Measurements from ENCODE around the gene MRPL14. TPM values are rescaled to one million over a fixed set of nuclear protein-coding genes. Genes with fewer than 3 reads are reported as not detected.

The MRPL14 gene
- total RNA-seq, 2 experiments from 2014 or later, result 51.3 to 87.2 TPM

GRCh38 chr6:44067173-44068139 lies 59.8 kb downstream of the MRPL14 start:
- no peaks in the 10 kb centered on the region for H3K4me1 ChIP-seq (ENCODE audit: insufficient read depth, low read length, poor library complexity, severe bottlenecking)
- H3K4me2 ChIP-seq (ENCODE audit: low read length), result no peak overlapping the region
- H2AFZ ChIP-seq (ENCODE audit: low read length), result no peak overlapping the region
- no peaks in the 10 kb centered on the region for H3K9me3 ChIP-seq (ENCODE audit: low read length)
- no peaks in the 10 kb centered on the region for H4K20me1 ChIP-seq (ENCODE audit: insufficient read depth, low read length)
- BruUV-seq (replicated peaks), result no TSS peak
- H3K4me3 ChIP-seq (ENCODE audit: low read depth, low read length, poor library complexity, severe bottlenecking), result no peak overlapping the region
- no peak for DNase-seq (ENCODE audit: low spot score)
- H3K9me2 ChIP-seq (ENCODE audit: insufficient read depth, low read length), result no peaks in the 10 kb centered on the region
- H3K36me3 ChIP-seq (ENCODE audit: insufficient read depth, low read length), result no peaks in the 10 kb centered on the region
- no peak overlapping the region for H3K27ac ChIP-seq (ENCODE audit: low read depth, low read length, poor library complexity, severe bottlenecking)
- no peaks in the 10 kb centered on the region for H3K79me2 ChIP-seq (ENCODE audit: insufficient read depth, low read depth, low read length)
- ChIA-PET CTCF (ENCODE audit: unreplicated experiment) (no interaction called here), POLR2A (interaction anchor here (0.6 kb wide), 1 partner anchor 39 kb away, joined by 8 read pairs; no protein-coding TSS in a partner anchor)
- TF ChIP-seq EZH2phosphoT487 (IDR thresholded peaks at IDR 0.05; ENCODE audit: borderline replicate concordance, low read depth, low read length) (no peak), CTCF (conservative IDR thresholded peaks at IDR 0.05; ENCODE audit: low read length) (no peak)
- intact Hi-C loops (cut with micrococcal nuclease; ENCODE audit: unreplicated experiment), result no loop called here

GRCh38 chr6:44066394-44067172 lies 60.7 kb downstream of the MRPL14 start:
- POLR2A ChIA-PET, result interaction anchor here (0.6 kb wide), 2 partner anchors 8 to 38 kb away, joined by 3 to 8 read pairs; no protein-coding TSS in a partner anchor
- Histone ChIP-seq H3K36me3 (ENCODE audit: insufficient read depth, low read length) (no peaks in the 10 kb centered on the region), H4K20me1 (ENCODE audit: insufficient read depth, low read length) (no peaks in the 10 kb centered on the region), H2AFZ (ENCODE audit: low read length) (no peak overlapping the region), H3K9me2 (ENCODE audit: insufficient read depth, low read length) (no peaks in the 10 kb centered on the region), H3K9me3 (ENCODE audit: low read length) (no peaks in the 10 kb centered on the region), H3K79me2 (ENCODE audit: insufficient read depth, low read depth, low read length) (no peaks in the 10 kb centered on the region), H3K4me2 (ENCODE audit: low read length) (no peak overlapping the region), H3K27ac (ENCODE audit: low read depth, low read length, poor library complexity, severe bottlenecking) (no peak overlapping the region), H3K4me3 (ENCODE audit: low read depth, low read length, poor library complexity, severe bottlenecking) (no peak overlapping the region), H3K4me1 (ENCODE audit: insufficient read depth, low read length, poor library complexity, severe bottlenecking) (no peaks in the 10 kb centered on the region)
- intact Hi-C loops (cut with micrococcal nuclease; ENCODE audit: unreplicated experiment), result no loop called here
- no peak for DNase-seq (ENCODE audit: low spot score)
- CTCF ChIA-PET (ENCODE audit: unreplicated experiment), result no interaction called here
- TF ChIP-seq CTCF (conservative IDR thresholded peaks at IDR 0.05; ENCODE audit: low read length) (no peak), EZH2phosphoT487 (IDR thresholded peaks at IDR 0.05; ENCODE audit: borderline replicate concordance, low read depth, low read length) (no peak)
- no TSS peak for BruUV-seq (replicated peaks)

All from OCI-LY7 (cell line).